ENCODE results near the gene TRIM24.

TRIM24 gene

GRCh38 chr7:138595454-138595853, 135.4 kb downstream of the TRIM24 start:
- no peak for TF ChIP-seq FOXP2 (optimal IDR thresholded peaks at IDR 0.05; ENCODE audit: borderline replicate concordance, extremely low read depth, extremely low read length, insufficient read depth)
- TF ChIP-seq POLR2AphosphoS5 (IDR thresholded peaks at IDR 0.05; ENCODE audit: low read depth, low read length), result no peak
- no peak for TF ChIP-seq SIN3A (IDR thresholded peaks at IDR 0.05; ENCODE audit: borderline replicate concordance, insufficient read depth, low read length)
- no peak for TF ChIP-seq TAF1 (IDR thresholded peaks at IDR 0.05; ENCODE audit: borderline replicate concordance, insufficient read depth, low read length)
- TF ChIP-seq REST (IDR thresholded peaks at IDR 0.05; ENCODE audit: insufficient read depth in 1 of 2, low read depth in 2 of 2, low read length in 2 of 2), result no peak

GRCh38 chr7:138602451-138602850, 142.4 kb downstream of the TRIM24 start:
- TF ChIP-seq REST (IDR thresholded peaks at IDR 0.05; ENCODE audit: insufficient read depth in 1 of 2, low read depth in 2 of 2, low read length in 2 of 2) (no peak), TAF1 (IDR thresholded peaks at IDR 0.05; ENCODE audit: borderline replicate concordance, insufficient read depth, low read length) (no peak), SIN3A (IDR thresholded peaks at IDR 0.05; ENCODE audit: borderline replicate concordance, insufficient read depth, low read length) (no peak), FOXP2 (optimal IDR thresholded peaks at IDR 0.05; ENCODE audit: borderline replicate concordance, extremely low read depth, extremely low read length, insufficient read depth) (no peak)

- TF ChIP-seq REST (IDR thresholded peaks at IDR 0.05; ENCODE audit: insufficient read depth in 1 of 2, low read depth in 2 of 2, low read length in 2 of 2) (no peak), TAF1 (IDR thresholded peaks at IDR 0.05; ENCODE audit: borderline replicate concordance, insufficient read depth, low read length) (no peak), SIN3A (IDR thresholded peaks at IDR 0.05; ENCODE audit: borderline replicate concordance, insufficient read depth, low read length) (no peak), POLR2AphosphoS5 (IDR thresholded peaks at IDR 0.05; ENCODE audit: low read depth, low read length) (no peak), FOXP2 (optimal IDR thresholded peaks at IDR 0.05; ENCODE audit: borderline replicate concordance, extremely low read depth, extremely low read length, insufficient read depth) (no peak)
Measured at GRCh38 chr7:138603549-138604318, 143.7 kb downstream of the TRIM24 start.

- TF ChIP-seq TAF1 (IDR thresholded peaks at IDR 0.05; ENCODE audit: borderline replicate concordance, insufficient read depth, low read length) (no peak), REST (IDR thresholded peaks at IDR 0.05; ENCODE audit: insufficient read depth in 1 of 2, low read depth in 2 of 2, low read length in 2 of 2) (no peak), SIN3A (IDR thresholded peaks at IDR 0.05; ENCODE audit: borderline replicate concordance, insufficient read depth, low read length) (no peak), POLR2AphosphoS5 (IDR thresholded peaks at IDR 0.05; ENCODE audit: low read depth, low read length) (no peak), FOXP2 (optimal IDR thresholded peaks at IDR 0.05; ENCODE audit: borderline replicate concordance, extremely low read depth, extremely low read length, insufficient read depth) (no peak)
Measured at GRCh38 chr7:138606236-138606635, 146.2 kb downstream of the TRIM24 start.
